ENCODE results near the gene DYNC1I1. TPM values are rescaled to one million over a fixed set of nuclear protein-coding genes. Genes with fewer than 3 reads are reported as not detected.
A peak's percentile ranks its signal among the peaks of the same experiment; 100 is the strongest.

Gene DYNC1I1
- total RNA-seq, 1 experiment from 2014 or later, result not detected

- POLR2A ChIA-PET, result no interaction called here
- Mint-ChIP-seq H3K4me1 (ENCODE audit: insufficient read depth, unreplicated experiment) (no peaks in the 10 kb centered on the region), H3K4me3 (ENCODE audit: unreplicated experiment) (no peak overlapping the region), H3K27ac (ENCODE audit: low read depth, unreplicated experiment) (no peak overlapping the region), H3K27me3 (ENCODE audit: insufficient read depth, unreplicated experiment) (peaks cover 29% of the 10 kb centered on the region), H3K9me3 (ENCODE audit: unreplicated experiment) (no peaks in the 10 kb centered on the region), H3K36me3 (ENCODE audit: insufficient read depth, unreplicated experiment) (peaks cover under 1% of the 10 kb centered on the region)
- no TSS peak for BruUV-seq (replicated peaks)
- no peak for DNase-seq (ENCODE audit: unreplicated experiment)
- intact Hi-C loops (cut with micrococcal nuclease), result no loop called here
- CTCF ChIA-PET, result no interaction called here
- no peak for TF ChIP-seq CTCF (IDR thresholded peaks at IDR 0.05; ENCODE audit: unreplicated experiment)
Observed at GRCh38 chr7:96114190-96114589, 341.8 kb downstream of the DYNC1I1 start.

GRCh38 chr7:96116173-96116572 is 343.8 kb downstream of the DYNC1I1 start:
- CTCF ChIA-PET, result interaction anchor here (0.6 kb wide), 3 partner anchors 26 to 949 kb away, joined by 3 to 5 read pairs (median 3); no protein-coding TSS in a partner anchor
- no peak for TF ChIP-seq CTCF (IDR thresholded peaks at IDR 0.05; ENCODE audit: unreplicated experiment)
- BruUV-seq (replicated peaks), result no TSS peak
- POLR2A ChIA-PET, result interaction anchor here (0.8 kb wide), 1 partner anchor 208 kb away, joined by 3 read pairs; no protein-coding TSS in a partner anchor
- no peak for DNase-seq (ENCODE audit: unreplicated experiment)
- H3K4me1 Mint-ChIP-seq (ENCODE audit: insufficient read depth, unreplicated experiment), result no peaks in the 10 kb centered on the region
- peaks cover 9% of the 10 kb centered on the region for H3K27me3 Mint-ChIP-seq (ENCODE audit: insufficient read depth, unreplicated experiment)
- H3K4me3 Mint-ChIP-seq (ENCODE audit: unreplicated experiment), result no peak overlapping the region
- no peaks in the 10 kb centered on the region for H3K9me3 Mint-ChIP-seq (ENCODE audit: unreplicated experiment)
- H3K36me3 Mint-ChIP-seq (ENCODE audit: insufficient read depth, unreplicated experiment), result peaks cover 12% of the 10 kb centered on the region
- intact Hi-C loops (cut with micrococcal nuclease), result no loop called here
- H3K27ac Mint-ChIP-seq (ENCODE audit: low read depth, unreplicated experiment), result no peak overlapping the region

- no TSS peak for BruUV-seq (replicated peaks)
- Mint-ChIP-seq H3K4me3 (ENCODE audit: unreplicated experiment) (no peak overlapping the region), H3K36me3 (ENCODE audit: insufficient read depth, unreplicated experiment) (peaks cover 22% of the 10 kb centered on the region), H3K27ac (ENCODE audit: low read depth, unreplicated experiment) (no peak overlapping the region), H3K27me3 (ENCODE audit: insufficient read depth, unreplicated experiment) (no peaks in the 10 kb centered on the region), H3K4me1 (ENCODE audit: insufficient read depth, unreplicated experiment) (no peaks in the 10 kb centered on the region), H3K9me3 (ENCODE audit: unreplicated experiment) (no peaks in the 10 kb centered on the region)
- TF ChIP-seq CTCF (IDR thresholded peaks at IDR 0.05; ENCODE audit: unreplicated experiment), result no peak
- POLR2A ChIA-PET, result no interaction called here
- intact Hi-C loops (cut with micrococcal nuclease), result no loop called here
- DNase-seq (ENCODE audit: unreplicated experiment), result no peak
- CTCF ChIA-PET, result interaction anchor here (0.6 kb wide), 1 partner anchor 947 kb away, joined by 3 read pairs; no protein-coding TSS in a partner anchor
Observed at GRCh38 chr7:96118449-96119001, 346.2 kb downstream of the DYNC1I1 start.

GRCh38 chr7:96120445-96121225 is 348.3 kb downstream of the DYNC1I1 start:
- no peaks in the 10 kb centered on the region for H3K4me1 Mint-ChIP-seq (ENCODE audit: insufficient read depth, unreplicated experiment)
- CTCF ChIA-PET, result no interaction called here
- peaks cover 32% of the 10 kb centered on the region for H3K36me3 Mint-ChIP-seq (ENCODE audit: insufficient read depth, unreplicated experiment)
- H3K27ac Mint-ChIP-seq (ENCODE audit: low read depth, unreplicated experiment), result no peak overlapping the region
- intact Hi-C loops (cut with micrococcal nuclease), result no loop called here
- peak; percentile 11 for DNase-seq (ENCODE audit: unreplicated experiment)
- no peaks in the 10 kb centered on the region for H3K9me3 Mint-ChIP-seq (ENCODE audit: unreplicated experiment)
- no peaks in the 10 kb centered on the region for H3K27me3 Mint-ChIP-seq (ENCODE audit: insufficient read depth, unreplicated experiment)
- TF ChIP-seq CTCF (IDR thresholded peaks at IDR 0.05; ENCODE audit: unreplicated experiment), result no peak
- POLR2A ChIA-PET, result no interaction called here
- no peak overlapping the region for H3K4me3 Mint-ChIP-seq (ENCODE audit: unreplicated experiment)
- BruUV-seq (replicated peaks), result TSS peak; percentile 19

All from MCF 10A (cell line).